DMS53 treated with DMSO at 0.1 percent for 48 hours (cell line): Measurements from ENCODE around the gene GDAP1L1.

Source experiments
- DNase-seq: peaks from one replicate; lab custom pipeline; 2025; ENCODE audit not compliant: unreplicated experiment; lab: John Stamatoyannopoulos, UW

GDAP1L1 gene

GRCh38 chr20:44247131-44247571, at the start of gene GDAP1L1:
GDAP1L1 (plus strand) TSS chr20:44247308; CDS start chr20:44247335, 27 bp downstream.
- DNase-seq: no peak

- DNase-seq: no peak
These were observed 48.2 kb upstream of the GDAP1L1 start for GRCh38 chr20:44198872-44199271.

- no peak for DNase-seq
These were observed 47.2 kb upstream of the GDAP1L1 start for GRCh38 chr20:44199877-44200276.

GRCh38 chr20:44200371-44200770, 46.7 kb upstream of the GDAP1L1 start:
- no peak for DNase-seq

GRCh38 chr20:44200983-44201382, 46.1 kb upstream of the GDAP1L1 start:
- DNase-seq: no peak

GRCh38 chr20:44203161-44203560, 43.9 kb upstream of the GDAP1L1 start:
- no peak for DNase-seq

- peak; percentile 91 for DNase-seq
These were observed 42.8 kb upstream of the GDAP1L1 start for GRCh38 chr20:44204156-44204831.

- no peak for DNase-seq
These were observed 42.3 kb upstream of the GDAP1L1 start for GRCh38 chr20:44204832-44205215.

GRCh38 chr20:44206132-44206531, 41.0 kb upstream of the GDAP1L1 start:
- no peak for DNase-seq

- no peak for DNase-seq
These were observed 39.9 kb upstream of the GDAP1L1 start for GRCh38 chr20:44207126-44207723.

- no peak for DNase-seq
These were observed 38.9 kb upstream of the GDAP1L1 start for GRCh38 chr20:44208165-44208564.

- DNase-seq: no peak
These were observed 38.3 kb upstream of the GDAP1L1 start for GRCh38 chr20:44208770-44209169.

- DNase-seq: no peak
These were observed 37.3 kb upstream of the GDAP1L1 start for GRCh38 chr20:44209686-44210405.

GRCh38 chr20:44210406-44211176, 36.5 kb upstream of the GDAP1L1 start, which contains the start of gene OSER1:
OSER1 (minus strand) TSS chr20:44210771; CDS start chr20:44206957, 3,814 bp downstream.
- peak; percentile 99 for DNase-seq

GRCh38 chr20:44211177-44212039, 35.7 kb upstream of the GDAP1L1 start:
- peak; percentile 66 for DNase-seq

- no peak for DNase-seq
These were observed 34.3 kb upstream of the GDAP1L1 start for GRCh38 chr20:44212792-44213191.

GRCh38 chr20:44215125-44215524, 32.0 kb upstream of the GDAP1L1 start:
- DNase-seq: peak; percentile 47

GRCh38 chr20:44217342-44218092, 29.6 kb upstream of the GDAP1L1 start:
- DNase-seq: peak; percentile 87

GRCh38 chr20:44218446-44218845, 28.7 kb upstream of the GDAP1L1 start:
- no peak for DNase-seq
